ENCODE results near the gene MITF. TPM values are rescaled to one million over a fixed set of nuclear protein-coding genes. Genes with fewer than 3 reads are reported as not detected.

The MITF gene
- total and polyA plus RNA-seq, 12 donors: 15.1 to 101 (median 81.7) TPM

- intact Hi-C loops (cut with DNase I): loop anchor here in 3 of 10 donors (5.0 to 10.0 kb wide), 5 partner anchors 41 to 251 kb away; partner anchors contain the start of gene MITF (in 1 of the 3)
- no peaks in the 10 kb centered on the region for H3K36me3 ChIP-seq
- ATAC-seq (no peak), DNase-seq (no peak)
- H3K9me3 ChIP-seq: peaks cover 0 to 8% (median 1%) of the 10 kb centered on the region in 11 donors
- H3K27ac ChIP-seq: no peak overlapping the region
- peaks cover 0 to 4% (median 2%) of the 10 kb centered on the region in 9 donors for H3K4me1 ChIP-seq
- no peak overlapping the region for H3K4me3 ChIP-seq
- TF ChIP-seq, protein P1, sequence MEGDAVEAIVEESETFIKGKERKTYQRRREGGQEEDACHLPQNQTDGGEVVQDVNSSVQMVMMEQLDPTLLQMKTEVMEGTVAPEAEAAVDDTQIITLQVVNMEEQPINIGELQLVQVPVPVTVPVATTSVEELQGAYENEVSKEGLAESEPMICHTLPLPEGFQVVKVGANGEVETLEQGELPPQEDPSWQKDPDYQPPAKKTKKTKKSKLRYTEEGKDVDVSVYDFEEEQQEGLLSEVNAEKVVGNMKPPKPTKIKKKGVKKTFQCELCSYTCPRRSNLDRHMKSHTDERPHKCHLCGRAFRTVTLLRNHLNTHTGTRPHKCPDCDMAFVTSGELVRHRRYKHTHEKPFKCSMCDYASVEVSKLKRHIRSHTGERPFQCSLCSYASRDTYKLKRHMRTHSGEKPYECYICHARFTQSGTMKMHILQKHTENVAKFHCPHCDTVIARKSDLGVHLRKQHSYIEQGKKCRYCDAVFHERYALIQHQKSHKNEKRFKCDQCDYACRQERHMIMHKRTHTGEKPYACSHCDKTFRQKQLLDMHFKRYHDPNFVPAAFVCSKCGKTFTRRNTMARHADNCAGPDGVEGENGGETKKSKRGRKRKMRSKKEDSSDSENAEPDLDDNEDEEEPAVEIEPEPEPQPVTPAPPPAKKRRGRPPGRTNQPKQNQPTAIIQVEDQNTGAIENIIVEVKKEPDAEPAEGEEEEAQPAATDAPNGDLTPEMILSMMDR (IDR thresholded peaks at IDR 0.05): no peak
- WGBS, 2 donors: 76 to 79% methylated on average over 4 of the region's 4 CpGs
- no peaks in the 10 kb centered on the region for H3K27me3 ChIP-seq
Measured at GRCh38 chr3:69695933-69696332, 43.3 kb upstream of the MITF start.

DNA sequence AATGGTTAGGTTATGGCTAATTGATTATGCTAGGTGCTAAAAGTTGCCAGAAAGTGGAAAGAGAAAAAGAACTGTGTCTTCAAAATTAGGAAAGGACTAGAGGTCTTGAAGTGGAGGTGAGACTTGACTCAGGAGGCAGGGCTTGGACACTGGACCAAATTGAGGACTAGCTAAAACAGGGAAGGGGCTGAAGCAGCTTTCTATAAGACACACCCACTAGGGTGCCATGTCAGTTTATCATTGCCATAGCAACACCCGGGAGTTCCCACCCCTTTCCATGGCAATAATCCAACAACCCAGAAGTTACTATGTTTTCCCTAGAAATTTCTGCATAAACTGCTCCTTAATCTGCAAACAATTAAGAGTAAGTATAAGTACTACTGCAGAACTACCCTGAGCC, 42.9 kb upstream of the MITF start:
- intact Hi-C loops (cut with DNase I): loop anchor here in 3 of 10 donors (5.0 to 10.0 kb wide), 5 partner anchors 41 to 251 kb away; partner anchors contain the start of gene MITF (in 1 of the 3)
- 28 to 35% methylated on average over 1 of the region's 1 CpG for whole genome bisulfite sequencing, 2 donors
- TF ChIP-seq, protein P1 (IDR thresholded peaks at IDR 0.05): no peak

GRCh38 chr3:69697381-69697780, 41.9 kb upstream of the MITF start:
- Histone ChIP-seq H3K4me3 (no peak overlapping the region), H3K27me3 (no peaks in the 10 kb centered on the region), H3K4me1 (no peaks in the 10 kb centered on the region), H3K27ac (no peak overlapping the region), H3K36me3 (no peaks in the 10 kb centered on the region), H3K9me3 (peaks cover 0 to 16% (median 5%) of the 10 kb centered on the region in 11 donors)
- DNase-seq: no peak
- no peak for ATAC-seq
- TF ChIP-seq, protein P1 (IDR thresholded peaks at IDR 0.05): no peak
- intact Hi-C loops (cut with DNase I): loop anchor here in 3 of 10 donors (5.0 to 10.0 kb wide), 5 partner anchors 40 to 250 kb away; partner anchors contain the start of gene MITF (in 1 of the 3)
- WGBS, 2 donors: 71 to 76% methylated on average over 5 of the region's 5 CpGs

More for the DNA sequence above, 42.9 kb upstream of the MITF start:
- Histone ChIP-seq H3K27me3 (no peaks in the 10 kb centered on the region), H3K27ac (no peak overlapping the region), H3K9me3 (peaks cover 0 to 12% (median 5%) of the 10 kb centered on the region in 11 donors), H3K36me3 (no peaks in the 10 kb centered on the region), H3K4me1 (no peaks in the 10 kb centered on the region), H3K4me3 (no peak overlapping the region)
- DNase-seq (no peak), ATAC-seq (no peak)

DNA sequence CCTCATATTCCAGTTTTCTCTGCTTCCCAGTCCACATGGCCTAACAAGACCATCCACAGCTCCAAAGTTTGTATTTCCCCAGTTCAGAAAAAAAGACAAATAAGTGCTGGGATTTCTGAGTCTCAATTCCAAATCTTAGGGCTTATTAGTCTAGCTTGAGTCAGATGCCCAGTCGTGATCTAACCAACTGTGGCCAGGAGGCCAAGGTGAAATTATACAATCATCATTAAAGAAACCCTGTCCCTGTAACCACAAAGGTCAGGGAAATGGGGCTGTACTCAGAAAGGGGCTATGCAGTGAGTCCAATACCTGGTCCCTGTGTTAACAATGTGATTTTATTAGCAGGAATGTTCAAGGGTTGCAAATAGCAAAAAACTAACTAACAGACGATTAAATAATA, 40.5 kb upstream of the MITF start:
- intact Hi-C loops (cut with DNase I): loop anchor here in 4 of 10 donors (1.0 to 10.0 kb wide), 6 partner anchors 11 to 249 kb away; partner anchors contain the start of gene MITF (in 1 of the 4)
- TF ChIP-seq, protein P1 (IDR thresholded peaks at IDR 0.05): no peak
- H3K9me3 ChIP-seq: peaks cover 0 to 23% (median 5%) of the 10 kb centered on the region in 11 donors
- no peak overlapping the region for H3K27ac ChIP-seq
- H3K36me3 ChIP-seq: no peaks in the 10 kb centered on the region
- H3K27me3 ChIP-seq: no peaks in the 10 kb centered on the region
- no peaks in the 10 kb centered on the region for H3K4me1 ChIP-seq
- no peak for DNase-seq
- WGBS, 2 donors: 89 to 98% methylated on average over 2 of the region's 2 CpGs
- no peak for ATAC-seq
- no peak overlapping the region for H3K4me3 ChIP-seq
